HG03280 (cell line): ENCODE data around the gene NAA15.
A peak's percentile ranks its signal among the peaks of the same experiment; 100 is the strongest.
"Not testable (repeated sequence)": the region's sequence is repeated elsewhere in the genome, so short reads cannot be mapped to it uniquely, and the experiment has no call there.

ENCODE experiments used
- ATAC-seq: cut with Tn5 transposase; IDR thresholded peaks from one replicate; pipeline ENCODE4 v1.9.1; 2021; ENCODE audit warnings: mild to moderate bottlenecking, moderate library complexity; ENCODE audit not compliant: unreplicated experiment

NAA15 gene

GRCh38 chr4:139295942-139296299, 5.4 kb upstream of the NAA15 start:
- ATAC-seq: no peak

GRCh38 chr4:139297001-139297410, 4.3 kb upstream of the NAA15 start:
- no peak for ATAC-seq

GRCh38 chr4:139299536-139299935, 1.8 kb upstream of the NAA15 start:
- no peak for ATAC-seq

- peak; percentile 0 for ATAC-seq
Measured at GRCh38 chr4:139300431-139301112, 733 bp upstream of the NAA15 start.

- ATAC-seq: peak; percentile 39
Measured at GRCh38 chr4:139301821-139302611, 711 bp downstream of the NAA15 start, which contains the start of gene NDUFC1. Gene NDUFC1 (minus strand): TSS chr4:139302477. CDS start chr4:139295798, 6,679 bp downstream.

- no peak for ATAC-seq
Measured at GRCh38 chr4:139304920-139305319, 3.6 kb downstream of the NAA15 start.

GRCh38 chr4:139311909-139312308, 10.6 kb downstream of the NAA15 start:
- no peak for ATAC-seq

- ATAC-seq: no peak
Measured at GRCh38 chr4:139312552-139313332, 11.4 kb downstream of the NAA15 start.

- ATAC-seq: not testable (repeated sequence)
Measured at GRCh38 chr4:139313414-139313813, 12.1 kb downstream of the NAA15 start.

- no peak for ATAC-seq
Measured at GRCh38 chr4:139314047-139314800, 12.9 kb downstream of the NAA15 start.

- ATAC-seq: peak; percentile 82
Measured at GRCh38 chr4:139315221-139315675, 13.9 kb downstream of the NAA15 start.

GRCh38 chr4:139316733-139317132, 15.4 kb downstream of the NAA15 start:
- no peak for ATAC-seq

GRCh38 chr4:139317635-139318034, 16.3 kb downstream of the NAA15 start:
- ATAC-seq: no peak

- ATAC-seq: no peak
Measured at GRCh38 chr4:139319571-139319970, 18.3 kb downstream of the NAA15 start.

GRCh38 chr4:139322070-139322469, 20.8 kb downstream of the NAA15 start:
- ATAC-seq: not testable (repeated sequence)

- not testable (repeated sequence) for ATAC-seq
Measured at GRCh38 chr4:139322541-139322940, 21.2 kb downstream of the NAA15 start.

GRCh38 chr4:139324620-139325019, 23.3 kb downstream of the NAA15 start:
- ATAC-seq: no peak

- ATAC-seq: no peak
Measured at GRCh38 chr4:139329665-139330200, 28.4 kb downstream of the NAA15 start.

- no peak for ATAC-seq
Measured at GRCh38 chr4:139330283-139330682, 29.0 kb downstream of the NAA15 start.

- ATAC-seq: no peak
Measured at GRCh38 chr4:139331185-139331584, 29.9 kb downstream of the NAA15 start.
